Measurements from ENCODE around the gene SEPTIN5. TPM values are rescaled to one million over a fixed set of nuclear protein-coding genes. Genes with fewer than 3 reads are reported as not detected.
"Not testable (repeated sequence)": the region's sequence is repeated elsewhere in the genome, so short reads cannot be mapped to it uniquely, and the experiment has no call there.

Gene SEPTIN5
- total RNA-seq, 1 donor from 2014 or later, result 26.7 TPM

DNA sequence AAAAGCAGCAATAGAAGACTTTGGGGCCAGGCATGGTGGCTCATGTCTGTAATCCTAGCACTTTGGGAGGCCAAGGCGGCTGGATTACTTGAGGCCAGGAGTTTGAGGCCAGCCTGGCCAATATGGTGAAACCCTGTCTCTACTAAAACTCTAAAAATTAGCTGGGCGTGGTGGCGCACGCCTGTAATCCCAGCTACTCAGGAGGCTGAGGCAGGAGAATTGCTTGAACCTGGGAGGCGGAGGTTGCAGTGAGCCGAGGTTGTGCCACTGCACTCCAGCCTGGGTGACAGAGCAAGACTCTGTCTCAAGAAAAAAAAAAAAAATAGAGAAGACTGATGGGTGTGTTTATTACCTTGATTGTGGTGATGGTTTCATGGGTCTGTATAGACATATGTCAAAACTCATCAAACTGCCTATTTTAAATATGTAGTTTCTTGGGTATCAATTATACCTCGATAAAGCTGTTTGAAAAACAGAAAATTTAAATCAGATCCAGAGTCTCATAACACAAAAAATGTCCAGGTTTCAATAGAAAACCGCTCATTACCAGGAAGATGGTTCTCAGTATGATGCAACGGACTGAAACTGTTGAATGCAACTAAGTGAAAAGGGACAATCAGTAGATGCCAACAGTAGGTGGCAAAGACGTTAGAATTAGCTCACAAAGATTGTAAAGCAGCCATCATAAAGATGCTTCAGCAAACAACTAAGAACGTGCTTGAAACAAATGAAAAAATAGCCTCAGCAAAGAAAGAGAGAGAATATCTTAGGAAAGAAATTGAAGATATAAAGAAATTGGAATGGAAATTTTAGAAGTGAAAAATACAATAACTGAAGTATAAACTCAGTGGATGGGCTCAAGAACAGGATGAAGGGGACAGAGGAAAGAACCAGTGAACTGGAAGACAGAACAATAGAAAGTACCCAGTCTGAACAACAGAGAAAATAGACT lies 33.1 kb upstream of the SEPTIN5 start:
- no peak for DNase-seq (ENCODE audit: low spot score)

DNA sequence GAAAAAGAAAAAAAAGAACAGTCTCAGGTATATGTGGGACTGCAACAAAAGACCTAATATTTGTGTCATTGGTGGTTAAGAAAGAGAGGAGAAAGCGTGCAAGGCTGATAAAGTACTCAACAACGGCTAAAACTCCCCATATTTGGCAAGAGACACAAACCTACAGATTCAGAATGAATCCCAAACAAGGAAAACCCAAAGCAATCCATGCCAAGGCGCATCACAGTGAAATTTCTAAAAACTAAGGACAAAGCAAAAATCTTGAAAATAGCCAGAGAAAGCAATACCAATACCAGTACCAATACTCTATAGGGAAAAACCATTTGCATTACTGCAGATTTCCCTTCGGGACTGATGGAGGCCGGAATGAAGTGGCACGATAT lies 32.4 kb upstream of the SEPTIN5 start:
- DNase-seq (ENCODE audit: low spot score), result no peak

DNA sequence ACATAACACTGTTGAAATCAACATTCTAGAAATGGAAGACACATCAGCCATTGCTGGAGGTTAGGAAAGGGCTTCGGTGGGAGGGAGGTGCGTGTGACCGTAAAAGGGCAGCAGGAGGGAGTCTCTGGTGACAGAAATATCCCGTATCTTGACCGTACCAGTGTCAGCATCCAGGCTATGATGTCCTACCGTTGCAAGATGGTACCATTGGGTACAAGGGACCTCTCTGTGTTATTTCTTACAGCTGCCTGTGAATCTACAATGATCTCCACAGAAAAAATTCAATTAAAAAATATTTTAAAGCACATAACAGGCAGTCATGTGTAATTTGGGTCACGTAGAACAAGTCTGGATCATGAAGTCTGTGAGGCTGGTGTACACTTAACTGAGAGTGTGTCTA lies 27.4 kb upstream of the SEPTIN5 start:
- DNase-seq (ENCODE audit: low spot score), result no peak

DNA sequence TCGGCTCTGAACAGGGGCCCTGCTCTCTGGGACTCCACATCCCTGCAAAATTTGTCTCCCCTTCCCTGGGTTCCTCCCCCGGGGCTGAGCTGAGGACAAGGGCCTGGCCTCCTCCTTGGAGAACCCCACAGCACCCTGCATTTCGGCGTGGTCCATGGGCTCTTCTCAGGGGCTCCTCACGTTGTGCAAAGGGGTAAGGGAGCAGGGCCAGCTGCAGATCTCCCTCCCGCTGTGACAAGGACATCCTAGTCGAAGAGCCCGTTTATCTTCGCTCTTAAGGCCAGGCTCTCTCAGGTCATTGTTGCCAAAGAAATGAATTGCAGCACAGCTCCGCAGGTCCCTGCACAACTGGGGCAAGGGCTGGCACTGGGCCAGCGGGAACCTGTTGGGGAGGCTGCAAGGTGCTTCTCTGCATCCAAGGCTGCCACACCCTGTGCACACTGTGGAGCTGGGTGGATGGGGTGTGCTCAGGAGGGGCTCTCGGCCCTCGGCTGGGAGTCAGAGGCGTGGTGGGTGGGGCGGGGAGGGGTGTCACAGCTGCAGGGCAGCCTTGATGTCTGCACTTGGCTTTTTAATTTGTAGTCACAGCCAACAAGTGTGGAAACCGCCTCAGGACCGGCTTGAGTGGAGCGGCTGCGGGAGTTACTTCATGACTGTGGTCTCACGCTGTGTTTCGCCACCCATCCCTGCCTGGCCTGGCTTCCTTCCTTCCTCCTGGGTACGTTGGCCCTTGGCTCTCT lies 26.6 kb upstream of the SEPTIN5 start:
- no peak for DNase-seq (ENCODE audit: low spot score)

DNA sequence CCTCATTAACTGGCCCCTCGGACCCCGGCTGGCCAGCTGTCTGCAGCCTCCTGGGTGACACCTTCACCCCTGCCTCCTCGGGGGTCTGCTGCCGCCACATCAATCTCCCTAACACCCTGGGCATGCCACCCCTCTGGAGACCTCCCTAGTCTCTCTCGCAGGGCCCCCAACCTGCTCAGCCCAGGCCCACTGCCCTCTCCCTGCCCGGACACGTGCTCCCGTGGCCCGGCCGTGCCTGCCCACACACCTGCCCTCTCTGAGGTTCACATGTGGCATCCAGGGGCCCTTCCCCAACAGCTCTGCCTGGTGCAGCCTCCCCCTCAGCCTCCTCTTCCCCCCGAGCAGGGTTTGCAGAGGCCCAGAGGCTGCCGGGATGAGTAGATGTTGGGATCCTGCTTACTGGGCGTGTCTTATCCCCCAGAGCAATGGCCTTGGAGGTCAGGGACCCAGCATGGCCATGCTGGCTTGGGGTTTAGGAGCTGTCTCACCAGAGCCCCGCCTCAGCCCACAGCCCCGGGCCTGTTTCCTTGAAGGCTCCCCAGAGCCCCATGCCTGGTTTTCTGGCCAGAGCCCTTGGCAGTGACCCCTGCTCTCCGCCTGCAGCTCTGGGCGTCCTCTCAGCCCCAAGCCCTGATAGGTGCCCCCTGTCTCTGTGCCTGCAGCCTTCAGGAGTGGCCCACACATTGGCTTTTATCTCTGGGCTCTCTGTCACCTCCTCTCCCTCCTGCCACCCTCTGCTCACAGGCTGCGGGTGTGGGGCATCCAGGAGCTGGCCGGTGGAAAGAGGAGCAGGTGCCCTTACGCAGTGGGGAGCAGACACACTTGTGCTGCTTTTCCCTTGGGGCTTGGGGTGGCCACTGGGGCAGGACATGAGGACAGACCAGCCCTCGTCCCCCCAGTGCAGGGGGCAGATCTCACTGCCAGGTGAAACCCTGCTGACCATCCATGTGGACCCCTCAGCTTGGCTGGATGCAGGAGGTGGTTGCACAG lies 25.7 kb upstream of the SEPTIN5 start:
- no peak for DNase-seq (ENCODE audit: low spot score)

DNA sequence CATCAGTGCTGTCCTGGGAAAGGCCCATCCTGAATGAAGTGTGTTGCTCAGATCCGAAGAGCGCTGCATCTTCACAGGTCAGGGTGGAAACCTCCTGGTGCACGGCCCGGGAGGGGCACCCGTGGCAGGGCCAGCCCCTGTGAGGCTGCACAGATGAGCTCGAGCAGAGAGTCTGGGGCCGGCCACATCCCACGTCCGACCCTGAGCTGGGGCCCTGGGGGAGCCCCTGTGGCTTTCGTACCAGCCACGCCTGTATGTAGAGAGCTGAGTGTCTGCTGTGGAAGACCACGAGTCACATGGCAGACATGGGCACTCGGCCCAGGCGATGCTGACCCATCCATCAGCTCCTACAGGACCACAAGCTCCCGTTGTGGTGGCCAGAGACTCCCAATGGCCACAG lies 24.9 kb upstream of the SEPTIN5 start:
- DNase-seq (ENCODE audit: low spot score), result no peak

DNA sequence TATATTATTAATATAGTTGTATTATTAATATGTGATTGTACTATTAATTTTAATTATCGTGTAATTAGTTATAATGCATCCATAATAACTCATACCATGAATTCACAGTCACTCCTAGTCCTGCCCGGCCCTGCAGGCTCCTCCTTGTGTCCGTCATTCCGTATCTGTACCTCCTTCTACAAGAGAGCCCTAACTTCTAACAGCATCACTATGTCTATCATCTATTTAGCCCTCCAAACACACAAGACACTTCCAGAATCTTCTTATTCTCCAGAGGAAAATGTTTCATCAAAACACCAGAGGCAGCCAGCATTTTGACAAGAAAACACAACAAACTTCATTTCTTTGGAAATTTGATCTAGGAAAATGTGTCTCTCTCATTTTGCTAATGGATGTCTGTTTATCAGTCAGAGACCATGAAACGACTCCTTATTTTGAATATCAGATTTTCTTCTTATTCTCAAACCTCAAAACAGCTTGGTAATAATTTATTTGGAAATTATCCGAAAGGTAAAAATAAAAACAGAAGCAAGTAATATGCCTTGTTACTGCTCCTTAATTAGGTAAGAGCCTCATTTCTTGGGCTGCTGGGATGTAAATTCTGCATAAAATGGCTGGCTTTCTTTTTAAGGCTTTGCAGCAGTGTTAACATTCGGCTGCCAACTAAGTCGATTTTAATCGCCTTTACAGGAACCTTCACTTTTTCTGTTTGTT lies 23.1 kb upstream of the SEPTIN5 start:
- no peak for DNase-seq (ENCODE audit: low spot score)

DNA sequence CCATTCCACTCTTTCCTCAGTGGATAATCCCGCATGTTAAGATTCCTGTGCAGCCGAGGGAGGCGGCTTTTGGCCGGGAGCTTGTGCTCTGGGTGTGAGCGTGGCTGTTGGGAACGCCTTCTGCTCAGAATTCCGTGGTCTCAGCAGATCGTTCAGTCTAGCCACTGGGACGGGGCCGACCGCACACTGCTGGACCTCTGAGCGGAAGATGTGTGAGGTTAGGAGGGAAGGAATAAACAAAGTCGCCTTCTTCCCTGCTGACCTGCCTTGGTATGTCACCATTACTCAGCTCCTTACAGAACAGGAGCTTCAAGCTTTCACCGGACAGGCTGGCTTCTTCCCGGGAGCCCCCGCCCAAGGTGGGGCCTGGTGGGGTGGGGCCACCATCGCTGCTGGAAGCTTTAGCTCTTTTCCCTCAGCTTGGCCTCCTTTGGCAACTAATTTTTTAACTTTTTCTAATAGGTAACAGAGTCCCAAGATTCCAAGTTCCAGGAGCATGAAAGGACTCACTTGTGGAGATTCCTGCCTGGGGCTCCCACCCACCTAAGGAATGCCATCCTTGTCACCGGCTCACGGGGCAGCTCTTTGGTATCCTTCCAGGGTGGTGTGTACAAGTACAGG lies 22.5 kb upstream of the SEPTIN5 start:
- no peak for DNase-seq (ENCODE audit: low spot score)

DNA sequence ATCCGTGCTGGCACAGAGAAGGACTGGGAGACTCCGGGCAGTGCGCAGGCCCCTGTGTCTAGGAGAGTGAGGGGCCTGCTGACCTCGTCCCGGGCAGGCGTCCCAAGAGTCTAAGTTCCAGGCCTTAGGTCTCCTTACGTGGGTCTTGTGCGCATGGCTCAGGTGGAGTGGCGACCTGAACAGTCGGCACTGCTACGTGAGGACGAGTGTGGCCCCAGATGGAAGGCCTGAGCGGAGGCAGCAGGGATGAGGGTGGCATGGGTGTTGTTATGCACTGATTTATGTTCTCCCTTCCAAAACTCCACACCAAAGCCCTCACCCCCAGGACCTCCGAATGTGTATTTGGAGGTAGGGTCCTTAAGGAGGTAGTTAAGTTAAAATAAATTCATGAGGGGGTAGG lies 20.7 kb upstream of the SEPTIN5 start:
- no peak for DNase-seq (ENCODE audit: low spot score)

DNA sequence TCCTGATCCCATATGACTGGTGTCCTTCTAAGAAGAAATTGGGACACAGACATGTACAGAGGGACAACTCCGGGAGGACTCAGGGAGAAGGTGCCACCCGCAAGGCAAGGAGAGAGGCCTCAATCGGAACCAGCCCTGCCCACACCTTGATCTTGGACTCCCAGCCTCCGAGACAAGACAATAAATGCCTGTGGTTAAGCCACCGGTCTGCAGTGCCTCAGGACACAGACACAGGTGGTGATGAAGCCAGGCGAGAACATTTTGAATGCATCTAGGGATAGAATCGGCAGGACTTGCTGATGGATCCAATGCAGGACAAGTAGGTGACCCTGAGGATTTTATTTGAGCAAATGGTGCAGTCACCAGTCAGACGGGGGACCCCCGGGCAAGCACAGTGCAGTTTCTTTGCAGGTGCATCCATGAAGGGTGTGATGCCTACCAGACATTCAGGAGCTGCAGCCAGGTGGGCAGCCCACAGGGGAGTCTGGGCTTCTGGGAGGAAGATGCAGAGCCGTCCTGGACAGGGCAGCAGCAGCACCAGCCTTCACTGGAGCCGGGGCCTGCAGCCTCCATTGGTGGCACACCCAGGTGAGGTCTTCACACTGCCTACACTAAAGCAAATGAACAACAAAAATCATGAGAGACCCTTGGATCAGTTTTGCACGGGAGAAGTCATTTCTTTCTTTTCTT lies 20.2 kb upstream of the SEPTIN5 start:
- DNase-seq (ENCODE audit: low spot score), result no peak

DNA sequence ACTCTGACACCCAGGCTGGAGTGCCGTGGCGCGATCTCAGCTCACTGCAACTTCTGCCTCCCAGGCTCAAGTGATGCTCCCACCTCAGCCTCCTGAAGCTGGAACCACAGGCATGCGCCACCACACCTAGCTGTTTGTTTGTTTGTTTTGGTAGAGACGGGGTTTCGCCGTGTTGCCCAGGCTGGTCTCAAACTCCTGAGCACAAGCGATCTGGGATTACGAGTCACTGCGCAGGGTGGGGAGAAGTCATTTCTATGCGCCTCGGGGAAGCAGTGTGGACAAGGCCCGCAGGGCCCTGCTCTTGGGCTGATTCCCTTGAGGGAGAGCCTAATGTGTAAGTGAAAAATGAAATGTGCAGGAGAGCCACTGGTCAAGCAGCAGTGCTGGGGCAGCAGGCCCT lies 19.6 kb upstream of the SEPTIN5 start:
- no peak for DNase-seq (ENCODE audit: low spot score)

DNA sequence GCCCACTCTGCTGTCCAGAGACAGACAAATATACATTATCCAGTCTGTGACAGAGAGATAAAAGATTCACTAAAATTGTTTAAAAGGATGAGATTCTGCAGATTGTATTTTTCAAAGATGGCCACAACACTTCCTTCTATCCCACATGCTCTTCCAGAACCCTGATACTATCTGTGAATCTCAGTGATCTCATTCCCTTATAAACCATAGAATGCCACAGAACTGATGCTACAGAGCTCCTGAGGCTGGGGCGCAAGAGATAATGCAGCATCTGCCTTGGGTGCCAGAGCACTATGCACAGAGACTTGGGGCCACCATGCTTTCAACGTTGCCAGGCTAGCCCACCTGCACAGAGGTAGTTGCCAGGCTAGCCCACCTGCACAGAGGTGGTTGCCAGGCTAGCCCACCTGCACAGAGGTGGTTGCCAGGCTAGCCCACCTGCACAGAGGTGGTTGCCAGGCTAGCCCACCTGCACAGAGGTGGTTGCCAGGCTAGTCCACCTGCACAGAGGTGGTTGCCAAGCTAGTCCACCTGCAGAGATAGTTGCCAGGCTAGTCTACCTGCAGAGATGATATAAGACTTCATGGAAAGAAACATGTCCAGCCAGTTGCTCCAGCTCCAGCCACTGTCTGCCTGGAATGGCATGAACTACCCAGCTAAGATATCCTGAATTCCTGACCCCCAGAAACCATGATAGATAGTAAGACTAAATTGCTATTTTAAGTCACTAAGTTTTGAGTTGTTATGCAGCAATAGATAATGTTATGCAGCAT lies 17.6 kb upstream of the SEPTIN5 start:
- no peak for DNase-seq (ENCODE audit: low spot score)

DNA sequence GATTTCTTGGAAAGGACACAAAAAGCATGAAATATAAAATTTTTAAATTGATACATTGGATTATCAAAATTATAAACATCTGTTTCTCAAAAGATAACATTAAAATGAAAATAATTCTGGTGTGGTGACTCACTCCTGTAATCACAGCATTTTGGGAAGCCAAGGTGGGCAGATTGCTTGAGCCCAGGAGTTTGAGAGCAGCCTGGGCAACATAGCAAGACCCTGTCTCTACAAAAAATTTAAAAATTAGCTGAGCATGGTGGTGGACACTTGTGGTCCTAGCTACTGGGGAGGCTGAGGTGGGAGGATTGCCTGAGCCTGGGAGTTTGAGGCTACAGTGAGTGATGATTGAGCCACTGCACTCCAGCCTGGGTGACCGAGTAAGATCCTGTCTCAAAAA lies 16.4 kb upstream of the SEPTIN5 start:
- DNase-seq (ENCODE audit: low spot score), result not testable (repeated sequence)

DNA sequence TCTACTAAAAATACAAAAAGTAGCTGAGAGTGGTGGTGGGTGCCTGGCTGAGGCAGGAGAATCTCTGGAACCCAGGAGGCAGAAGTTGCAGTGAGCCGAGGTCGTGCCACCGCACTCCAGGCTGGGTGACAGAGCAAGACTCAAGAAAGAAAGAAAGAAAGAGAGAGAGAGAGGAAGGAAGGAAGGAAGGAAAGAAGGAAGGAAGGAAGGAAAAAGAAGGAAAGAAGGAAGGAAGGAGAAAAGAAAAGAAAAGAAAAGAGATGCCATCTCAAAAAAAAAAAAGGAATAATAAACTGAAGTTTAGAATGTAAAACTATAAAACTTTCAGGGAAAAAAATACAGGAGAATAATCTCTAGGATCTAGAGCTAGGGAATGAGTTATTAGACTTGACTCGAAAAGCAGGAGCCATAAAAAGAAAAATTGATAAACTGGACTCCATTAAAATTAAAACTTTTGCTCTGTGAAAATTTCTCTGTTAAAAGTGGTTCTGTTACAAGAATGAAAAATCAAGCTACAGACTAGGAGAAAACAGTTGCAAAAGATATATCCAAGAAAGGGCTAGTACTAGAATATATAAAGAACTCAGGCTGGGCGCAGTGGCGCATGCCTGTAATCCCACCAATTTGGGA lies 13.4 kb upstream of the SEPTIN5 start:
- no peak for DNase-seq (ENCODE audit: low spot score)

DNA sequence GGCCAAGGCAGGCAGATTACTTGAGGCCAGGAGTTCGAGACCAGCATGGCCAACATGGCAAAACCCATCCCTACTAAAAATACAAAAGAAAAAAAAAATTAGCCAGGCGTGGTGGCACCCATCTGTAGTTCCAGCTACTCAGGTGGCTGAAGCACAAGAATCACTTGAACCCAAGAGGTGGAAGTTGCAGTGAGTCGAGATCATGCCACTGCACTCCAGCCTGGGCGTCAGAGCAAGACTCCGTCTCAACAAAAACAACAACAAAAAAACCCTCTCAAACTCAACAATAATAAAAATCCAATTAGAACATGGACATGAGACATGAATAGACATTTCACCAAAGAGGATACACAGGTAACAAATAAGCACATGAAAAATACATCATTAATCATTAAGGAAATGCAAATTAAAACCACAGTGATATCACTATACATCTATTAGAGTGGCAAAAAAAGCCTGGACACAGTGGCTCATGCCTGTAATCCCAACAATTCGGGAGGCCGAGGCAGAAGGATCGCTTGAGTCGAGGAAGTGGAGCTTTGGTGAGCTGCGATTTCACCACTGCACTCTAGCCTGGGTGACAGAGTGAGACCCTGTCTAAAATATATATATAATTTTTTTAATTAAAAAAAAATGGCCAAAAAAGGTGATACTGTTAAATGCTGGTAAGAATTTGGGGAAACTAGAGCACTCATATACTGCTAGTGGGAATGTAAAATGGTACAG lies 12.7 kb upstream of the SEPTIN5 start:
- DNase-seq (ENCODE audit: low spot score), result no peak

DNA sequence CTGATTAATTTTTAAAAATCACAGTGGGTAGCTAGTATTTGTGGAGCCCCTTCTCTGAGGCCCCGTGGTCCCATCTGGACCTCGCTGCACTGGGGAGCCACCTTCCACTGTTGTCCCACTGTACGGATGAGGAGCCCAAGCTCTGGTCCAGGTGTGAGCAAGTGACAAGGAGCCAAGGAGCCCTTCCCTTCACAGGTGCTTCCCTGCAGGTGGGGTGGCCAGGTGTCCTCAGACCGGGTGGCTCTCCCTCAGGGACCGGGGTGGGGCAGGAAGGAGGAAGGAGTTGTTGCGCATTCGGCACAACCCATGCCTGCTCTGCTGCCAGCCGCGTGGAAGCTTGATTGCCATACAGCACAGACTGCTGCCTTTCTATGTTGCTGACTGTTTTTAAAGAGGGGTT lies 10.4 kb upstream of the SEPTIN5 start:
- peak; percentile 39 for DNase-seq (ENCODE audit: low spot score)

DNA sequence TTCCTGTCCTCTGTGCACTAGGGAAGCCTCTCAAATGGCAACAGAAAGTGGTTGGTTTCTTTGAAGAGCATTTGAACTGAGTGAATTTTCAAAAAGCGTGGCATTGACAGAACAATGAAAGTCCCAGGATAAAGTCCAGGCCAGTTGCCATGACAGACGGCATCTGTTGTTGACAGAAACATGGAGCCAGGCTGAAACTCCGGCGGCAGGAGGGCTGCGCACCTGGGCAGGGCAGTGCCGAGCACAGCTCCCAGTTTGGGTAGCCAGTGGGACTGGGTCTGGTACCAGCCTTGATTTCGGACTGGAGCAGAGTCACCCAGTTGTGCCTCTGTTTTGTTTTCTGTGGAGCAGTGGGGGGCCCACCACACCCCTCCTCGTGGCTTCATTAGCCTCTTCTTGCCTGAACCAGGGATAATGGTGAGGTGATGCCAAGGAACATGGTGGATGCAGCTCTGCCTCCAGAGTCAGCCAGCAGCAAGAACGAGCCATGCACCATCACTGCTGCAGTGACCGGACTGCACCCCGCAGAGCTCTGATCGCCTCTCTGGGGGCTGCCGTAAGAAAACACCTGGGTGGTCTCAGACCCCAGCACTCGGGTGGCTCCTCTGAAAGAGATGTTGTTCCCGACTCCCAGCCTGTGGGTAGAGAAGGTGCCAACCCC lies 9.8 kb upstream of the SEPTIN5 start:
- DNase-seq (ENCODE audit: low spot score), result peak; percentile 32

All from ureter (tissue), 1 donor.